K562 (cell line): ENCODE measurements around the gene MAN2A1.

ENCODE experiments used
- ARNT ChIP-seq, 2 experiments: fragments of 450-650 bp; IDR thresholded peaks; 2 replicates each; pipeline ENCODE4 v1.6.1; 2016; ENCODE audit warnings: mild to moderate bottlenecking in 1 of 2
- ATF1 ChIP-seq, 2 experiments: fragments of 450-650 bp in 1 of 2; IDR thresholded peaks; 2 replicates each; pipeline ENCODE4 v1.6.1; 2016; ENCODE audit warnings: missing compliant biosample characterization in 1 of 2, missing genetic modification characterization in 1 of 2
- FOXO4 ChIP-seq: fragments of 450-650 bp; formaldehyde crosslinking; IDR thresholded peaks from 2 replicates; pipeline ENCODE4 v1.4.0; 2020; ENCODE audit warnings: mild to moderate bottlenecking, moderate library complexity
- GMEB1 ChIP-seq: fragments of 250-450 bp; sonication (Bioruptor Pico); IDR thresholded peaks from 2 replicates; pipeline ENCODE4 v1.4.0; 2020; ENCODE audit warnings: mild to moderate bottlenecking
- HDAC6 ChIP-seq: IDR thresholded peaks from 2 replicates; pipeline ENCODE4 v1.6.1; 2012; ENCODE audit warnings: low read depth, mild to moderate bottlenecking, control low read depth, inconsistent platforms, low read length, moderate library complexity
- MAFG ChIP-seq: fragments of 450-650 bp; conservative IDR thresholded peaks from 2 replicates; pipeline ENCODE4 v1.6.1; 2016; ENCODE audit warnings: missing genetic modification characterization, missing compliant biosample characterization
- MEIS2 ChIP-seq: fragments of 450-650 bp; IDR thresholded peaks from 2 replicates; pipeline ENCODE4 v1.6.1; 2014; ENCODE audit warnings: mild to moderate bottlenecking; ENCODE audit not compliant: partially characterized antibody
- NR3C1 ChIP-seq: sonication (generic); formaldehyde crosslinking; IDR thresholded peaks from 2 replicates; pipeline ENCODE4 v1.8.1; 2022; ENCODE audit warnings: missing genetic modification reagents
- PTTG1 ChIP-seq: fragments of 450-650 bp; IDR thresholded peaks from 2 replicates; pipeline ENCODE4 v1.6.1; 2016; ENCODE audit warnings: low read depth, mild to moderate bottlenecking, missing genetic modification characterization, missing compliant biosample characterization
- REST ChIP-seq, 2 experiments: fragments of 450-650 bp; formaldehyde crosslinking in 1 of 2; IDR thresholded peaks; 2 replicates each; pipeline versions ENCODE4 v1.4.0 to v1.6.1; 2014 to 2020; ENCODE audit warnings: mild to moderate bottlenecking in 2 of 2, borderline replicate concordance in 1 of 2, low read depth in 1 of 2
- SIX5 ChIP-seq, 2 experiments: IDR thresholded peaks; 2 replicates each; pipeline ENCODE4 v1.6.1; 2011; ENCODE audit warnings: low read length in 2 of 2, borderline replicate concordance in 1 of 2, low read depth in 1 of 2, mild to moderate bottlenecking in 1 of 2, moderate library complexity in 1 of 2; ENCODE audit not compliant: insufficient read depth in 1 of 2
- ZHX1 ChIP-seq: fragments of 150-350 bp; conservative IDR thresholded peaks from 2 replicates; pipeline ENCODE4 v1.6.1; 2014; ENCODE audit warnings: low read length
- ZNF24 ChIP-seq: fragments of 450-650 bp; IDR thresholded peaks from 2 replicates; pipeline ENCODE4 v1.6.1; 2016
- ZNF449 ChIP-seq: fragments of 250-450 bp; sonication (Bioruptor Pico); IDR thresholded peaks from 2 replicates; pipeline ENCODE4 v1.8.0; 2022; ENCODE audit warnings: moderate library complexity, mild to moderate bottlenecking, inconsistent platforms

GRCh38 chr5:109678447-109678846 is 11.3 kb upstream of the MAN2A1 start:
- TF ChIP-seq REST (IDR thresholded peaks at IDR 0.05; ENCODE audit: borderline replicate concordance) (no peak), REST (CRISPR knock-in tag; IDR thresholded peaks at IDR 0.05; ENCODE audit: low read depth) (no peak), ZNF449 (no peak), MEIS2 (no peak), SIX5 (IDR thresholded peaks at IDR 0.05; ENCODE audit: borderline replicate concordance in 1 of 2, insufficient read depth in 1 of 2, low read depth in 1 of 2, low read length in 2 of 2) (no peak), PTTG1 (tag) (no peak), ZNF24 (no peak), FOXO4 (CRISPR knock-in tag) (no peak), NR3C1 (CRISPR knock-in tag) (no peak), ZHX1 (no peak), ARNT (IDR thresholded peaks at IDR 0.05) (no peak), GMEB1 (no peak), MAFG (tag) (no peak), ATF1 (CRISPR knock-in tag; IDR thresholded peaks at IDR 0.05) (no peak), ATF1 (tag; IDR thresholded peaks at IDR 0.05) (no peak), HDAC6 (no peak)
